Measurements from ENCODE around the gene GSN.

Gene GSN

DNA sequence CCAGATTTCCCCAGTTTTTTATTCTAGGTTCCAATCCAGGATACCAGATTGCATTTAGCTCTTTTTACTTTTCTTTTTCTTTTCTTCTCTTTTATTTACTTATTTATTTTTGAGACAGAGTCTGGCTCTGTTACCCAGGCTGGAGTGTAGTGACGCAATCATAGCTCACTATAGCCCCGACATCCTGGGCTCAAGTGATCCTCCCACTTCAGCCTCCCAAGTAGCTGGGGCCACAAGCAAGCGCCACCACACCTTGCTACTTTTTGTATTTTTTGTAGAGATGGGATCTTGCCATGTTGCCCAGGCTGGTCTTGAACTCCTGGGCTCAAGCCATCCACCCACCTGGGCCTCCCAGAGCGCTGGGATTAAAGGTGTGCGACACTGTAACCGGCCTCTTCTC lies 48.4 kb downstream of the GSN start:
- TF ChIP-seq, protein P1, sequence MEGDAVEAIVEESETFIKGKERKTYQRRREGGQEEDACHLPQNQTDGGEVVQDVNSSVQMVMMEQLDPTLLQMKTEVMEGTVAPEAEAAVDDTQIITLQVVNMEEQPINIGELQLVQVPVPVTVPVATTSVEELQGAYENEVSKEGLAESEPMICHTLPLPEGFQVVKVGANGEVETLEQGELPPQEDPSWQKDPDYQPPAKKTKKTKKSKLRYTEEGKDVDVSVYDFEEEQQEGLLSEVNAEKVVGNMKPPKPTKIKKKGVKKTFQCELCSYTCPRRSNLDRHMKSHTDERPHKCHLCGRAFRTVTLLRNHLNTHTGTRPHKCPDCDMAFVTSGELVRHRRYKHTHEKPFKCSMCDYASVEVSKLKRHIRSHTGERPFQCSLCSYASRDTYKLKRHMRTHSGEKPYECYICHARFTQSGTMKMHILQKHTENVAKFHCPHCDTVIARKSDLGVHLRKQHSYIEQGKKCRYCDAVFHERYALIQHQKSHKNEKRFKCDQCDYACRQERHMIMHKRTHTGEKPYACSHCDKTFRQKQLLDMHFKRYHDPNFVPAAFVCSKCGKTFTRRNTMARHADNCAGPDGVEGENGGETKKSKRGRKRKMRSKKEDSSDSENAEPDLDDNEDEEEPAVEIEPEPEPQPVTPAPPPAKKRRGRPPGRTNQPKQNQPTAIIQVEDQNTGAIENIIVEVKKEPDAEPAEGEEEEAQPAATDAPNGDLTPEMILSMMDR (IDR thresholded peaks at IDR 0.05), result no peak
- peaks cover 89% of the 10 kb centered on the region for H3K36me3 ChIP-seq
- no peaks in the 10 kb centered on the region for H3K9me3 ChIP-seq
- H3K4me1 ChIP-seq (ENCODE audit: control insufficient read depth in 1 of 2, insufficient read depth in 1 of 2, low read depth in 1 of 2, low read length in 1 of 2), result peaks cover 14 to 16% of the 10 kb centered on the region in 2 experiments
- no peaks in the 10 kb centered on the region for H3K27me3 ChIP-seq
- no peak overlapping the region for H3K27ac ChIP-seq
- H3K4me3 ChIP-seq (ENCODE audit: low read depth in 1 of 2, low read length in 1 of 2), result no peak overlapping the region

DNA sequence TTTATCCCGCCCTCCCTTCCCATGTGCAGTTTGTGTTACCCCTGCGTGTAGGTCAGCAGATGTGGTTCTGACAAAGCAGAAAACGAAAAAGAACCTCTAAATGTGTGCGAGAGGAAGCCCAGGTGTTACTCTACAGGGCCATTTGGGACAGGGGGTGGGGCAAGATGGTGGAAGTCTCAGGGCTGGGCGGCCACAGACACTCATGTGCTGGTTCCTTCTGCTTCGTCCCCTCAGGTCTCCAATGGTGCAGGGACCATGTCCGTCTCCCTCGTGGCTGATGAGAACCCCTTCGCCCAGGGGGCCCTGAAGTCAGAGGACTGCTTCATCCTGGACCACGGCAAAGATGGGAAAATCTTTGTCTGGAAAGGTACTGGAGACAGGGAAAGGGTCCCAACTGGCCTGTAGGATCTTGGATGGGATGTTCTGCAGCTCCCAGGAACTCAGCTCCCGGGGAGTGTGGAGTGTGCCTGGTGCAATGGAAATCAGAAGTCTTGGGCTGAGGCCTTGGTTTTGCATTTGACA lies 49.0 kb downstream of the GSN start:
- no peak overlapping the region for H3K4me3 ChIP-seq (ENCODE audit: low read depth in 1 of 2, low read length in 1 of 2)
- peak overlapping the region; percentile 32 for H3K27ac ChIP-seq
- TF ChIP-seq, protein P1 (IDR thresholded peaks at IDR 0.05), result no peak
- no peaks in the 10 kb centered on the region for H3K27me3 ChIP-seq
- no peaks in the 10 kb centered on the region for H3K9me3 ChIP-seq
- H3K36me3 ChIP-seq, result peaks cover 88% of the 10 kb centered on the region
- H3K4me1 ChIP-seq (ENCODE audit: control insufficient read depth in 1 of 2, insufficient read depth in 1 of 2, low read depth in 1 of 2, low read length in 1 of 2), result peaks cover 19 to 22% of the 10 kb centered on the region in 2 experiments

DNA sequence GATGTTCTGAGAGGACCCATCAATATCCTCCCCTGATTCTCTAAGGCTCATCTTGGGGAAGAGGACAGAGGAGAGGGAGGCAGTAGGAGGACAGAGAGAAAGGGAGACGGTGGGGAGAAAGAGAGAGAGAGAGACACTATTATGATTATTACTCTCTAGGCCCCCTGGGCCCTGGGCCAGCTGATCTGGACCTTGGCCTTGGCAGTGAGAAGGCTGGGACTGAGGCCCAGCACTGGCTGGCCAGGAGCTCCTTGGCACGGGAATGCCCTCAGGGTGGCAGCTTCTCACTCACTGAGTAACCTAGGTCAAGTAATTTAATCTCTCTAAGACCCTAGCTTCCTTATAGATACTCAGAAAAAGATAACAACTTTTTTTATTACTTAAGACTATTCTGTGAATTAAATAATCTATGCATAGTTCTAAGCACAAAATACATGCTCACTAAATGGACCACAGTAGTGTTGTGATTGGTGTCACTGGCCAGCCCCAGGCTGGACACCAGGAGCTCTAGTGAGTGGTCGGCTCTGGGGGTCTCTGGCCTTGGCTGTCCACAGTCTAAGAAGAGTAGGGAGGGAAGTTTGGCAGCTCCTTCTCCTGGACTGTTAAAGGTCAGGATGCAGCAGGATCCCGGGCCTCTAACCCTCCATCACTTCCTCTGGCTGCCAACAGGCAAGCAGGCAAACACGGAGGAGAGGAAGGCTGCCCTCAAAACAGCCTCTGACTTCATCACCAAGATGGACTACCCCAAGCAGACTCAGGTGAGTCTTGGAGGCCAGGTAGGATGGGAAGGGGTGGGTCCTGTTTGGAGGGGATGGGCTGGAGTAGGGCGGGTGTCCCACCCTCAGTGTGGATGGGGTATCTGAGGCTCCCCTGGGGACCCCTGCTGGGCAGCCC lies 50.0 kb downstream of the GSN start:
- Histone ChIP-seq H3K4me1 (ENCODE audit: control insufficient read depth in 1 of 2, insufficient read depth in 1 of 2, low read depth in 1 of 2, low read length in 1 of 2) (peaks cover 30 to 32% of the 10 kb centered on the region in 2 experiments), H3K4me3 (ENCODE audit: low read depth in 1 of 2, low read length in 1 of 2) (no peak overlapping the region), H3K27ac (peak overlapping the region; percentile 62), H3K36me3 (peaks cover 80% of the 10 kb centered on the region), H3K27me3 (no peaks in the 10 kb centered on the region), H3K9me3 (no peaks in the 10 kb centered on the region)
- TF ChIP-seq, protein P1 (IDR thresholded peaks at IDR 0.05), result no peak

DNA sequence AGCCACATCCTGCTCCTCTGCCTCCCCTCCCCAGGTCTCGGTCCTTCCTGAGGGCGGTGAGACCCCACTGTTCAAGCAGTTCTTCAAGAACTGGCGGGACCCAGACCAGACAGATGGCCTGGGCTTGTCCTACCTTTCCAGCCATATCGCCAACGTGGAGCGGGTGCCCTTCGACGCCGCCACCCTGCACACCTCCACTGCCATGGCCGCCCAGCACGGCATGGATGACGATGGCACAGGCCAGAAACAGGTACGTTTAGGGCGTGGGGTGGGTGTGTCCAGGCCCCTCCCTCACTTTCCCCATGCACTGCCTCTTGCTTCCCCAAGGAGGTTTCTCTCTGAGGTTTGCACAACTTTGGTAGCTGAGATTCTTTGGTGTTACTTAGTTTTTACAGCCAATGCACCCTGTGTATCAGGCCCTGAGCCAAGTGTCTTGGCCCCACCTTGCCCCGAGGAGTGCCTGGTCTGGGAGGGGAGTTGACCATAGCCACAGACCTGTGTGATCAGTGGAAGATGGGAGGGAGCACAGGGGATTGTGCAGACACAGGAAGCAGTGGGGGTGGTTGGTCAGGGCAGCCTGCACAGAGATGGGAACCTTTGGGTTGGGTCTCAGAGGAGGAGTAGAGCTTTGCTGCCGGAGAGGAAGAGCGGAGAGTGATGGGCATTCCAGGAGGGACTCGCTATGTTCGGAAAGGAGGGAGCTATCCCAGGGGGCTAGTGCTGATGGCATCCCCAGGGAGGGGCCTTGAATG lies 50.8 kb downstream of the GSN start:
- Histone ChIP-seq H3K4me3 (ENCODE audit: low read depth in 1 of 2, low read length in 1 of 2) (no peak overlapping the region), H3K27ac (peak overlapping the region; percentile 62), H3K4me1 (ENCODE audit: control insufficient read depth in 1 of 2, insufficient read depth in 1 of 2, low read depth in 1 of 2, low read length in 1 of 2) (peaks cover 38 to 41% of the 10 kb centered on the region in 2 experiments), H3K27me3 (no peaks in the 10 kb centered on the region), H3K36me3 (peaks cover 72% of the 10 kb centered on the region), H3K9me3 (no peaks in the 10 kb centered on the region)
- TF ChIP-seq, protein P1 (IDR thresholded peaks at IDR 0.05), result no peak

DNA sequence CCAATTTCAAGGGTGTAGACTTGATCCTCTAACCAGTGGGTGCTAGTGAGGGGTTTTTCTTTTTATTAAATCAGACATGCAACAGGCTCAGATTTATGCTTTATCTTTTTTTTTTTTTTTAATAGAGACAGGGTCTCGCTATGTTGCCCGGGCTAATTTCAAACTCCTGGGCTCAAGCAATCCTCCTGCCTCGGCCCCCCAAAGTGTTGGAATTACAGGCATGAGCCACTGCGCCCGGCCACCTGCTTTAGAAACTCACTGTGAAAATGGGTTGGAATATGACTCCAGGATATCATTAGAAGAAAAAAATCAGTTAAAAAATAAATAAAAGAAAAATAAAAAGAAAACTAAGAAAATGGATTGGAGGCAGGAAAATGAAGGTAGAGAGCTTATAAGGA lies 51.4 kb downstream of the GSN start:
- Histone ChIP-seq H3K27me3 (no peaks in the 10 kb centered on the region), H3K27ac (peak overlapping the region; percentile 76), H3K4me1 (ENCODE audit: control insufficient read depth in 1 of 2, insufficient read depth in 1 of 2, low read depth in 1 of 2, low read length in 1 of 2) (peaks cover 44 to 46% of the 10 kb centered on the region in 2 experiments), H3K36me3 (peaks cover 72% of the 10 kb centered on the region), H3K4me3 (ENCODE audit: low read depth in 1 of 2, low read length in 1 of 2) (no peak overlapping the region), H3K9me3 (no peaks in the 10 kb centered on the region)
- TF ChIP-seq, protein P1 (IDR thresholded peaks at IDR 0.05), result no peak

Measured in neutrophil (primary cell).